NCI-H1694 (cell line): ENCODE data around the gene DPP4.

Experiments
- DNase-seq: peaks from one replicate; lab custom pipeline; 2025; lab: John Stamatoyannopoulos, UW

The DPP4 gene

DNA sequence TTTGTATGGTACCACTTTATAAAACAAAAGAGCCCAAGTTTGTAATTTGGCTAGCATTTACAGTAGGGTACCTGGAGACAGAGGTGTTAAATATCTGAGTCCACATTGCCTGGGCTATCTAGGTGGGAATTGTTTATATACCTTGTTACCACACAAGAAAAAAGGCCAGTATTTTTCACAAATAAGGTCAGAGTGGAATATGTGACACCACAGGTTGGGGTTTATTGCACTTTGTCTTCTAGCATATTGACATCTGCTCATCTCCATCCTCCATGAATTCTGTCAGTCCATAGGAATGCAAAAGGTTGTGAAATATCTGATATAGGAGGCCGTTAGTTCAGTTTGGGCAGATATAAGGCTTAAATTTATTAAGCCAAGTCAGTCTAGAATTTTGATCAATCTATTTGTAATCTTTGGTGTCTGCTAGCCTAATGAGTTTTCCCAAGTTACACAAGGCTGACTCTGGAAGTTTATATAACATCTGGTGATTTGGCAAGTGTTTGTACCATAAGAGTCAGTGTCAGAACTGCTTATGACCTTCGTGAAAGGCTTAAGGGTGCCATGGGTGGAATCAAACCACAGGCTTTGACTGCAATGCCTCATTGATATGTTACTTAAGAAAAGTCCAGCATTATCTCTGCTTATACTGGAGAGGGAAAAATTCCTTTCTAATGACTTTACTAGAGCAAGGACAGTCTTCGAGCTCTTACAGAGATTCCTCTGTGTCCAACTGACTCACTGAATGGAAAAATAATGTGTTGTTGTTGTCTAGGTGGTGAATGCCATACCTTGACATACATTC, 11.3 kb upstream of the DPP4 start:
- DNase-seq: no peak

- DNase-seq: no peak
Measured at GRCh38 chr2:162084536-162084935, 10.5 kb upstream of the DPP4 start.

GRCh38 chr2:162082681-162083080, 8.7 kb upstream of the DPP4 start:
- no peak for DNase-seq

DNA sequence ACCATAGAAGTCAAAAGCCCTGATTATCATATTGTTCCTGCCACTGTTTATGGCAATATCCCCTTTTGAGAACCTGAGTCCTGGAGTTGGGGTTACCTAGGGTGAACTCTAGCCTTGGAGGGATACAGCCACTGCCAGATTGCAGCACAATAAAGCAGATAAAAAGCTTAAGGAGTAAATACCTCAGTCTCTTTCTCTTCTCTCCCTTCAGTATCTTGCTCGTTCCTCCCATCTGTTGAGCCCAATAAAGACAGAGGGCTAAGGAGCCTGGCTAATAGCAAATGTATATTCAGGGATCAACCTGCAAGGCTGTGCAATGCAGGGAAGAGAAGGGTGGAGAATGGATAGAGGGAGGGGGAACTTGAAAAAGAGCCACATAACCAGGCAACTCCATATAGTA, 8.0 kb upstream of the DPP4 start:
- no peak for DNase-seq

DNA sequence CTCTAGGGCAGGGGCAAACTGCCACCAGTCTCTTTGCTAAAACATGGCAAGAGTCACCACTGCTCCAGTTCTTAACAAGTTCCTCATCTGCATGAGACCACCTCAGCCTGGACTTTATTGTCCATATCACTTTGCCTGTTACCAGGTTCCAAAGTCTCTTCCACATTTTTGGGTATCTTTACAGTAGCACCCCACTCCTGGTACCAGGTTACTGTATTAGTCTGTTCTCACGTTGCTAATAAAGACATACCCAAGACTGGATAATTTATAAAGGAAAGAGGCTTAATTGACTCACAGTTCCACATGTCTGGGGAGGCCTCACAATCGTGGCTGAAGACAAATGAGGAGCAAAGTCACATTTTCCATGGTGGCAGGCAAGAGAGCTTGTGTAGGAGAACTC, 5.5 kb upstream of the DPP4 start:
- DNase-seq: no peak

DNA sequence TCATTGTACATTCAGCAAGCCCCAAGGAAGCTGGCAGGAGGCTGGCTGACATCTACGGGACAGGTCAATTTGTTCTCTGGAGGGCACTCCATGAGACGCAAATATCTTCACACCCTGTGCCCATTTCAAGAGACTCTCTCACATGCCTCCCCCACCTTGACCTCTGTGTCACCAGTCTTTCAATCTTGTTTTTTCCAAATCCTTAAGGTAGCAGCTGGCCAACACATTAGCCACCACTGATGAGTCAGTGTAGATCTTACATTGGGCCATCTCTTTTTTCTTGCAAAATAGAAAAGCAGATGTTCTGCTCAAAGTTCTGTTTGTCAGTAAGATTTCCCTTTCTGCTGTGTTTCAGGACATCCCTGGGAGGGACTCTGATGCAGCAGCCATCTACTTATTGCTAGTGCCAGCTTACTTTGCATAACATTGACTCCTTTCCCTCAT, 1.7 kb upstream of the DPP4 start:
- DNase-seq: no peak

DNA sequence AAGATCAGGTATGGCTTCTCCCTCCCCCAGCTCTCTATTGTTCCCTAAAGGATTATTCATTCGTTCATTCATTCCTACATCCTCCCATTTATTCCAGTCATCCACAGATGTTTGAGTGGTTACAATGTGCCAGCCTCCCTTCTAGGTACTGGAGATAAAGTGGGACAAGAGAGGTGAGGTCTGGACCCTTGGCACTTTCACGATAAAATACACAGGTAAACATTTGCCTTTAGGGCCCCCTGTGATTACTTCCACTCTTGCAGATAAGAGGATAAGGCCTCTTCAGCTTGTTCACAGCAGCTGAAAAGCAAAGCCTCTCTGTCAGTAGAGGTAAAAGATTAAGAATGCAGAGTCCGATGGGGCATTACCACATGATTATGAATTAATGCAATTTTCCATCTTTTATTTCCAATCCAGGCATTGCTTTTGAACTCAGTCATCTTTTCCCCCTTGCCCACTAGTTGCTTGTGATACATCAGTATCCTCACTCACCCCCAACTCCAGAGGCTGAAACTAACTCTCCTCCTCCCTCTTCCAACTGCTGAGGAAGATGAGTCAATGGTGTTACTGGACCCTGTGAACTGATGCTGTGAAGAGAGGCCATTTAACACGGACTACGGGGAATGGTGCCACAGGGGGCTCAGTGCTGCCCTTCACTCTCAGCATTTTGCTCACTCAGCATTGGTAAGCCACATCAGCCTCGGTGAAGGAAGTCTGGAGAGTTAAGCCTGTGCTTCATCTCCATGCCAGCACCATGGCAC, 1.1 kb upstream of the DPP4 start:
- DNase-seq: no peak

GRCh38 chr2:162074632-162074895, 549 bp upstream of the DPP4 start:
- DNase-seq: no peak

DNA sequence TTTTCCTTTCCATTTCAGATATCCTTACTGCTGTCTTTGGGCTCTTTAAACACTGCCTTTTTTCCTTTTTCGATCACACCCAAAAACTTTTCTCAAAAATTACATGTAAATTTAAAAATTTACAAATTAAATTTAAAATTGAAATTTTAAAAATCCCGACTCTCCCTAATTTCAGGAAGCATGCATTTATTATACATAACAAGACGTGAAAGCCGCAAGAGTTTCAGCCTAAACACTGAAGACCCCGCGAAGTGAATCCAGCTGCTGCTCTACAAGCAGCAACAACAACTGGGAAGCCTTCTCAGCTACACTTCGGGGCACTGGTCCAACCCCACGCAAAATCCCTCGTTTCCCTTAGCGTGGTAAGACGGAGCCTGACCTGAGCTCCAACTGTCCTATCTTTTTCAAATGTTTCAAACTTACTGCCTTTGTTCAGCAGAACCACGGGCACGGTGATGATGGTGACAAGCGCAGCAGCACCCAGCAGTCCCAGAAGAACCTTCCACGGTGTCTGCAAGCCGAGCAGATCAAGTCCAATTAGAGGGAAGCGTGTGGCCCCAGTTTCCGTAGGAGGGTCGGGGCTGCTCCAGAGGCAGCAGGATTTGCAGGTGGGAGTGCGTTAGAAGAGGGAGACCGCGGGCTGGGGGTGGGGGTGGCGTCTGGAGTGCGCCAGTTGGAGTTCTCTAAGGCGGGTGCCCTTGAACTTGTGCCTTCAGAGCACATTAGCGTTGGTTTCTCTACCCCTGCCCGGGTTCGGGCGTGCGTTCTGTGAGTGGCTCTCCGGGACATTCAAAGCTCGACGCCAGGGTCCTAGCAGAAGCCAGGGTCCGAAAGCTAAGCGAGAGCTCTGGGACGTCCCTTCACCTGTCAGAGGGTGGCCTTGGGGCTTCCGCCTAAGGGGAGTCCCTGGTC, 783 bp downstream of the DPP4 start:
- DNase-seq: no peak

DNA sequence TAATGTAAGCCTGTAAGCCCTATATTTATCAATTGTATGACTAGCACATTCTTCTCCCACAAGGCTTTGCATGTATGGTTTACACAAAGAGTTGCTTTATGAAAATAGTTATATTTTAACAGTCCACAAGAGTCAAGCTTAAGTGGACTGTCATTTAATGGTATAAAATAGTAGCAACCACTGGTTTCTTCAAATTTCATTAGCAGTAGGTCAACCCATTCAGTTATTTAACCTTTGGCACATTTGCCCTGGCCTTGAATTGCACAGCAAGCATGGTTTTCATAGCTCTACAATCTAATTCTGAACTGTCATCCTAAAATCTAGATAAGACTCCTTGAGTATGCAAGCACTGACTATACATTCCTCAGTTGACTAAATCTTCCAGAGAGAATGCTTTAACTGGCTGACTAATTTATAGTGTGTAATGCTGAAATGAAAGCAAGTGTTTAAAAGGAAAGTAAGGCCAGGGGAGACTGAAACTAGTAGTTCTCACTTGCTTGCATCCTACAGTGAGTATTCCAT, 1.8 kb downstream of the DPP4 start:
- DNase-seq: no peak

- no peak for DNase-seq
Measured at GRCh38 chr2:162071001-162071400, 3.0 kb downstream of the DPP4 start.

DNA sequence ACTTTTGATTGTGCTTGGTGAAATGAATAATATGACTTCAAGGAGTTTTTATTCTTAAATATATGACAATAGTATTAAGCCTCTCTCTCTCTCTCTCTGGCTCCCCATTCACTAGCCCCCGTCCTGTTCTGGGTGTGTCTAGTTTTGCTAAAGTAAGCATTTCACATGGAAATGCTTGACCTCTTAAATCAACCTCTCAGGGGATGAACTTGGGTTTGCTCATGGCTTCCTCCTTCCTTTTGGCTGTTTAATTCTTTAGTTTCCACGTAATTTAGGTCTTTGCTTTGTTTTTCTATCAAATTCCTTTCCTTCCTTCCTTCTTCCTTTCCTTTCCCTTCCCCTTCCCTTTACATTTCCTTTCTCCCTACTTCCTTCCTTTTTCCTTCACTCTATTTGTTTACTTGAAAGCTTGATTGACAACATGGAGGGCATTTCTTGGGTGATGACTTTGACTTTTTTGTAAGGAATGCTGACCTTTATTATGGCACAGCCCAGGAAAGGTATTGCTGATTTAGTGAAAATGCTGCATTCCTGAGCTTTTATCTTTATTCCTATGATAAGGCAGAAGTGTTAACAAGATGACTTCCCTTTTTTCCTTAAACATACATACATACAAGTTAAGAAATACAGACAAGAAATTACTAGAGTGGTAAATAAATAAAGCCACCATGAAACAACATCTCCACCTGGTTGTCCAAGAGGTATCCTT, 3.6 kb downstream of the DPP4 start:
- DNase-seq: no peak

DNA sequence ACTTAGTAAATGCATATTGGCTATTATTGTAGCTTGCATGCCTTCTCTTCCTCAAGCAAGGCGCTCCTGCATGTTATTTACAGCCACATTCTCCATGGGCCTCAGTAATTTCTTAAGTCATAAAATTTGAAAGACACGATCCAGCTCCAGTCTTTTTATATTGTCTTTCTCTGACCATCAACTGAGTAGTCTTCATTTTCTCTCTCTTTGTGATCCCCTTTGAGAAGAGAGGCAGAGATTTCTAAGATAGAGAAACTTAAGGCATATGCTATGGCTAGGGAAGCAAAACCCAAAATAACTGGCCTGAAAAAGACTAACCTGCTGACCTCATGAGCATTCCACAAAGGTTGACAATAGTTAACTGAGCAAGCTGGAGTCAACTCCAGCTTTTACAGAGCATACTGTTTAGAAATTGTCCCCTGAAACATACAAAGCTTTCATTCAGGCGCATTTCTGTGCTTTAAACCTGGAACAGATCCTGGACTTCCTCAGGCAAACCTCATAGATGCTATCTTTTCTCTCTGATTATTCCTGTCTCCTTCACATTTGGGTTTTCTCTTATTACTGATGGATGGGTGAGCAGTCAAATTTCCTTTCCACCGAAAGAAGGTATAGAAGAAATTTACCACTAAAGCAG, 4.6 kb downstream of the DPP4 start:
- DNase-seq: no peak

DNA sequence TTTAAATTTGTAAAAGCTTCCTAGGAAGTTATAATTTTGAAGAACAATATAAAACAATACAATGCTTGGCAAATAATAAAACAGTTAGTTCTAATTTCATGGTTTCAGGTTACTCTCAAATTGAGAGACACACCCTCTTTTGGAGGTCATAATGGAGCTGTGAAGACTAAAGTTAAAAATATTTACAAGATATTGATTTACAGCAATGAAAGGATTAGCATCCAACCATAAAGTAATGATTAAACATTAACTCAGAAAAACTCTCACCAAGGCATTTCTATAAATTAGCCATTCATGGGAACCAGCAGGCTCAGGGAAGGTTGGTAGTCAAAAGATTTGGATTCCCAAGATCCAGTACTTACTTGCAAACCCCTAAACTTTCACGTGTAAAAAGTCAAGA, 6.4 kb downstream of the DPP4 start:
- DNase-seq: no peak

GRCh38 chr2:162065767-162066166, 8.2 kb downstream of the DPP4 start:
- DNase-seq: no peak

DNA sequence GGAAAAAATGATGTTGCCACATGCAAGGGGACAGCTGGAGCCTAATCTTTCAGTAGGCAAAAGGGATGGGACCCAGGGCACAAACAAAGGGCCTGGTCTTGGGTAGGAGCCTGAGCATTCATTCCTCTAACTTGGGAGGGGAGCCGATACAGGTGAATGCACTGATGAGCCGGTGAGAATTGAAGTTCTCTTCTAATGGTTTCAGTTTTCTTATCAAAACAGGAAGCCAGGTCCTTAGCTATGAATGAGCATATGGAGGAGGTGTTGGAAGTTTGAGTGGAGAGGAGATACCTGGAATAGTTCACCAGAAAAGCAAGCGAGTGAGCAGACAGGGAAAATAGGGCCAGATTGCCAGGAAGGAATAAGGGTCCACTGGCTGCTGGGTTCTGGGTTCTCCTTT, 10.1 kb downstream of the DPP4 start:
- DNase-seq: no peak

DNA sequence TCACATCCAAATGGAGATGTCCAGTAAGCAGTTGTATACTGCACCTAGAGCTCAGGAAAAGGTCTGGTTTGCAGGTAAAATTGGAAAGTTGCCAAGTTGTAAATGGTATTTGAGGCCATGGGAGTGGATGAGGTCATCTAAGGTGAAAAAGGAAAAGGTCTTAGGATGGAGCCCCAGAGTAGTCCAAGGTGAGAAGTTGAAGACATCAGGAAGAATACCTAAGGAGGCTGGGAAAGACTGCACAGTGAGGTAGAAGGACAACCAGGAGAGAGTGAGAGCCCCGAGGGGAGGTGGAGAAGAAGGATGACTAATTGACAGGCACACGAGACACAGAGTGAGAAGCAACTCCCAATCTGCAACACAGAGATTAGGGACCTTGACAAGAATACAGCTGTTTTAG, 10.7 kb downstream of the DPP4 start:
- no peak for DNase-seq

GRCh38 chr2:162062559-162062958, 11.5 kb downstream of the DPP4 start:
- DNase-seq: no peak

GRCh38 chr2:162061021-162061420, 13.0 kb downstream of the DPP4 start:
- DNase-seq: no peak

DNA sequence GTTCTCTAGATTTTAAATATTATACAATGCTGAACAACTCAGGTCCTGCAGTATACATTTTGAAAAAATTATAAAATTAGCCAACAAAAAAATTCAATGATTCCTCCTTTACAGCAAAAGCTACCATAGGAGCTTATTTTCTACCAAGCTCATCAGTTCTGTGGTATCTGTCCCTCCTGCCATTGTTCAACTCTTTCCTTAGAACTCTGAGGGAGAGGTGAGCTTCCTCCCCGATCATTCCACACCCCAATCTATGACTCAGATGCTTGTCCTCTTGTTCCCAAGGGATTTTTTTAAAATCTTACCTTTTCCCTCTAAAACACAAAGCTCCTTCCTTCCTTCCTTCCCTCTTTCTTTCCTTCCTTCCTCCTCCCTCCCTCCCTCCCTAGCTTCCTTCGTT, 13.5 kb downstream of the DPP4 start:
- DNase-seq: no peak

DNA sequence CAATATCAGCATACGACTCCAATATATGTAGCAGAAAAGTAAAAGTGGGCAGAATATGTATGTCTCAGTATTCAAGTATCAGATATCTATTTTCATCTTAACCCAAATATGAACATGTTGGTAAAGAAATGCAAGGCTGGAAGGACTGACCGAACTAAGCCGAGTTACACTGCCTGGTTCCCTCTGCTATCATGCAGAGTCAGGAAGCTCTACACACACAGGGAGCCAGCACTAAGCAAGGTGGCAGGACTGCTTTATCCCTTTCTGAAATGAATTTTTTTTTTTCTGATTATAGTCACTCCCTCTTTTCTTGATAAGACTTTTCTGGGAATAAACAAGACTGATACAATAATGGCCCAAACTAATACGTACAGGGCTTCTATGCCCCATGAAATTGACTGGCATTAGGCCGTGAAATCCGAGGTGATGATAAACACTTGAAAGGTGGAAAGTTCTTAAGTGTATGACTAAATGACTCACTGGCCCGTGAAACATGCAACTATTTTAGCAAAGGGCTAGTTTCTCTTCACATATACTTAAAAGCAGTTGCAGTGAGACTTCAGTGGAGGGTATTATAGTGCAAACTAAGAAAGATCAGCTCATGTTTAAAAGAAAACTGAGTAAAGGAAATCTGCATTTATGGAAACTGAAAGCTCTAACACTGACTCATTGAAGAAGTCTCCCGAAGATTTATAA, 14.9 kb downstream of the DPP4 start:
- no peak for DNase-seq
